Measurements from ENCODE around the gene CFAP410.
"Not testable (repeated sequence)": the region's sequence is repeated elsewhere in the genome, so short reads cannot be mapped to it uniquely, and the experiment has no call there.

The CFAP410 gene

GRCh38 chr21:44363278-44363677, 24.1 kb upstream of the CFAP410 start:
- no peak for DNase-seq (ENCODE audit: low read depth in 1 of 2, low spot score in 1 of 2)
- Histone ChIP-seq H3K4me3 (replicated peaks; ENCODE audit: insufficient read depth, low read length) (no peak overlapping the region), H3K27ac (replicated peaks) (peak overlapping the region; percentile 37), H3K27me3 (ENCODE audit: insufficient read depth, poor library complexity, severe bottlenecking) (no peaks in the 10 kb centered on the region)
- TF ChIP-seq CTCF (IDR thresholded peaks at IDR 0.05; ENCODE audit: insufficient read depth, low read length) (no peak), POLR2AphosphoS5 (IDR thresholded peaks at IDR 0.05; ENCODE audit: low read depth) (no peak), GABPA (IDR thresholded peaks at IDR 0.05; ENCODE audit: low read depth) (no peak), REST (IDR thresholded peaks at IDR 0.05; ENCODE audit: insufficient replicate concordance, low read depth) (no peak), SPI1 (IDR thresholded peaks at IDR 0.05; ENCODE audit: borderline replicate concordance, low read depth) (no peak)

- 0 out of 2 replicates have a peak, but pooled peaks have one; percentile 22 for TF ChIP-seq POLR2AphosphoS5 (IDR thresholded peaks at IDR 0.05; ENCODE audit: low read depth)
- H3K4me3 ChIP-seq (replicated peaks; ENCODE audit: insufficient read depth, low read length); H3K27me3 ChIP-seq (ENCODE audit: insufficient read depth, poor library complexity, severe bottlenecking); DNase-seq (ENCODE audit: low read depth in 1 of 2, low spot score in 1 of 2): not testable (repeated sequence)
- H3K27ac ChIP-seq (replicated peaks), result peak overlapping the region; percentile 71; the same call in 1 of the 2 replicates
Measured at GRCh38 chr21:44361903-44362302, 22.7 kb upstream of the CFAP410 start.

- peak in 1 of 2 experiments; percentile 88 for DNase-seq (ENCODE audit: low read depth in 1 of 2, low spot score in 1 of 2)
- Histone ChIP-seq H3K27ac (replicated peaks) (peak overlapping the region; percentile 71), H3K27me3 (ENCODE audit: insufficient read depth, poor library complexity, severe bottlenecking) (no peaks in the 10 kb centered on the region), H3K4me3 (replicated peaks; ENCODE audit: insufficient read depth, low read length) (no peak overlapping the region)
- no peak for TF ChIP-seq GABPA (IDR thresholded peaks at IDR 0.05; ENCODE audit: low read depth)
- TF ChIP-seq POLR2AphosphoS5 (IDR thresholded peaks at IDR 0.05; ENCODE audit: low read depth), result peak; percentile 65; the same call in 1 of the 2 replicates
- peak; percentile 41; the same call in 1 of the 2 replicates for TF ChIP-seq SPI1 (IDR thresholded peaks at IDR 0.05; ENCODE audit: borderline replicate concordance, low read depth)
Measured at GRCh38 chr21:44360159-44360558, 21.0 kb upstream of the CFAP410 start.

- H3K4me3 ChIP-seq (replicated peaks; ENCODE audit: insufficient read depth, low read length), result no peak overlapping the region
- no peak for TF ChIP-seq POLR2AphosphoS5 (IDR thresholded peaks at IDR 0.05; ENCODE audit: low read depth)
- TF ChIP-seq SPI1 (IDR thresholded peaks at IDR 0.05; ENCODE audit: borderline replicate concordance, low read depth), result no peak
- no peak for TF ChIP-seq REST (IDR thresholded peaks at IDR 0.05; ENCODE audit: insufficient replicate concordance, low read depth)
- no peak for TF ChIP-seq GABPA (IDR thresholded peaks at IDR 0.05; ENCODE audit: low read depth)
- no peak for TF ChIP-seq CTCF (IDR thresholded peaks at IDR 0.05; ENCODE audit: insufficient read depth, low read length)
- H3K27me3 ChIP-seq (ENCODE audit: insufficient read depth, poor library complexity, severe bottlenecking), result no peaks in the 10 kb centered on the region
- H3K27ac ChIP-seq (replicated peaks), result peak overlapping the region; percentile 71
- DNase-seq (ENCODE audit: low read depth in 1 of 2, low spot score in 1 of 2), result no peak
Measured at GRCh38 chr21:44359396-44359795, 20.2 kb upstream of the CFAP410 start.

Data from HL-60 (cell line).